A549 (cell line): ENCODE results near the gene GALNT18.

Experiments
- CHD2 ChIP-seq: fragments of 150-350 bp; IDR thresholded peaks from 2 replicates; pipeline ENCODE4 v1.6.1; 2014; ENCODE audit warnings: low read length; ENCODE audit not compliant: partially characterized antibody
- CTCF ChIP-seq: fragments of >200 bp; sonication (Bioruptor Twin); formaldehyde crosslinking; IDR thresholded peaks from 3 replicates; pipeline ENCODE4 v1.5.1; 2016
- POLR2A ChIP-seq: IDR thresholded peaks from 2 replicates; pipeline ENCODE4 v1.6.1; 2012; ENCODE audit warnings: mild to moderate bottlenecking, low read length
- RAD21 ChIP-seq, 2 experiments: fragments of >200 bp in 1 of 2; sonication (Bioruptor Twin) in 1 of 2; formaldehyde crosslinking in 1 of 2; IDR thresholded peaks in 1 of 2; conservative IDR thresholded peaks in 1 of 2; 2 replicates in 1 of 2; 3 replicates in 1 of 2; pipeline ENCODE4 v1.6.1; 2012 to 2018; ENCODE audit warnings: inconsistent platforms in 1 of 2
- REST ChIP-seq: fragments of 200-600 bp; sonication (generic); IDR thresholded peaks from 2 replicates; pipeline ENCODE4 v1.6.1; 2016; ENCODE audit warnings: antibody characterized with exemption, mild to moderate bottlenecking, moderate library complexity
- TF ChIP-seq, protein P1 (sequence below): IDR thresholded peaks from 2 replicates; pipeline ENCODE4 v1.6.1; 2012; ENCODE audit warnings: low read depth, borderline replicate concordance

GRCh38 chr11:11502263-11502861 is 119.4 kb downstream of the GALNT18 start:
- TF ChIP-seq CTCF, result no peak
- TF ChIP-seq, protein P1, sequence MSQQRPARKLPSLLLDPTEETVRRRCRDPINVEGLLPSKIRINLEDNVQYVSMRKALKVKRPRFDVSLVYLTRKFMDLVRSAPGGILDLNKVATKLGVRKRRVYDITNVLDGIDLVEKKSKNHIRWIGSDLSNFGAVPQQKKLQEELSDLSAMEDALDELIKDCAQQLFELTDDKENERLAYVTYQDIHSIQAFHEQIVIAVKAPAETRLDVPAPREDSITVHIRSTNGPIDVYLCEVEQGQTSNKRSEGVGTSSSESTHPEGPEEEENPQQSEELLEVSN, result no peak
- TF ChIP-seq RAD21 (conservative IDR thresholded peaks at IDR 0.05 in 1 of 2, IDR thresholded peaks at IDR 0.05 in 1 of 2), result no peak
- no peak for TF ChIP-seq POLR2A
- TF ChIP-seq CHD2, result no peak
- no peak for TF ChIP-seq REST
